H1 (cell line): Measurements from ENCODE around the gene CCK. TPM values are rescaled to one million over a fixed set of nuclear protein-coding genes. Genes with fewer than 3 reads are reported as not detected.

ENCODE experiments used
- CTCF ChIA-PET: fragments of 300-600 bp; sonication (Branson Sonifier 250); formaldehyde crosslinking; loops from one replicate; lab custom pipeline; 2021; ENCODE audit not compliant: partially characterized antibody; lab: Charles Lee
- POLR2A ChIA-PET: fragments of 300-600 bp; sonication (Branson Sonifier 250); formaldehyde crosslinking; loops from one replicate; lab custom pipeline; 2021; ENCODE audit warnings: inconsistent platforms; ENCODE audit not compliant: partially characterized antibody; lab: Charles Lee
- DNase-seq, 2 experiments: peaks; one replicate each; pipeline versions ENCODE4 v3.0.0 to v3.0.0-alpha.2; 2010 to 2022; ENCODE audit warnings: low spot score in 2 of 2, low read depth in 1 of 2, mixed read lengths in 1 of 2
- FAIRE-seq: peaks from 2 replicates; lab custom pipeline; 2011; peaks lifted over from hg19 to GRCh38; lab: Jason Lieb, UNC
- H2AFZ ChIP-seq: 2 replicates; pipeline ENCODE4 v1.8.1; 2012; ENCODE audit warnings: low read length, inconsistent platforms
- H2AK5ac ChIP-seq: 2 replicates; pipeline ENCODE4 v1.6.1; 2013; ENCODE audit warnings: low read depth, low read length
- H2BK120ac ChIP-seq: replicated peaks from 2 replicates; pipeline ENCODE3; 2013; ENCODE audit warnings: low read depth, low read length, inconsistent platforms
- H2BK12ac ChIP-seq: 2 replicates; pipeline ENCODE4 v1.6.1; 2013; ENCODE audit warnings: low read depth, low read length
- H2BK15ac ChIP-seq: 2 replicates; pipeline ENCODE4 v1.6.1; 2013; ENCODE audit warnings: low read length
- H2BK20ac ChIP-seq: 2 replicates; pipeline ENCODE4 v1.6.1; 2013; ENCODE audit warnings: low read length
- H2BK5ac ChIP-seq: 2 replicates; pipeline ENCODE4 v1.6.1; 2013; ENCODE audit warnings: low read depth, low read length
- H3K14ac ChIP-seq: 2 replicates; pipeline ENCODE4 v1.6.1; 2013; ENCODE audit warnings: inconsistent platforms; ENCODE audit not compliant: insufficient read length
- H3K18ac ChIP-seq: 2 replicates; pipeline ENCODE4 v1.6.1; 2013; ENCODE audit warnings: low read length; ENCODE audit errors: extremely low read depth
- H3K23ac ChIP-seq: 2 replicates; pipeline ENCODE4 v1.6.1; 2013; ENCODE audit warnings: inconsistent platforms; ENCODE audit not compliant: insufficient read length
- H3K23me2 ChIP-seq: 2 replicates; pipeline ENCODE4 v1.6.1; 2013; ENCODE audit warnings: low read depth, low read length
- H3K27ac ChIP-seq: 2 replicates; pipeline ENCODE4 v1.6.1; 2011; ENCODE audit warnings: low read depth, low read length, inconsistent platforms
- H3K27me3 ChIP-seq, 4 experiments: replicated peaks in 1 of 4; 1 replicate in 1 of 4; 2 replicates in 3 of 4; pipeline versions ENCODE4 v1.6.1 to v1.8.1; 2011 to 2013; ENCODE audit warnings: low read length in 3 of 4, mild to moderate bottlenecking in 3 of 4, inconsistent platforms in 2 of 4, mixed read lengths in 2 of 4, moderate library complexity in 1 of 4; ENCODE audit not compliant: control insufficient read depth in 3 of 4, insufficient read depth in 3 of 4; ENCODE audit errors: extremely low read depth in 1 of 4
- H3K36me3 ChIP-seq, 4 experiments: 2 replicates each; pipeline versions ENCODE4 v1.6.1 to v1.8.1; 2011 to 2013; ENCODE audit warnings: mild to moderate bottlenecking in 4 of 4, low read length in 3 of 4, moderate library complexity in 2 of 4, control low read depth in 1 of 4, inconsistent platforms in 1 of 4; ENCODE audit not compliant: insufficient read depth in 4 of 4, control insufficient read depth in 2 of 4
- H3K4ac ChIP-seq: replicated peaks from 2 replicates; pipeline ENCODE3; 2013; ENCODE audit warnings: low read length, low read depth, mixed read lengths, inconsistent platforms; ENCODE audit not compliant: insufficient read length
- H3K4me1 ChIP-seq, 4 experiments: replicated peaks in 1 of 4; 1 replicate in 1 of 4; 2 replicates in 3 of 4; pipeline versions ENCODE4 v1.6.1 to v1.8.1; 2011 to 2013; ENCODE audit warnings: low read length in 3 of 4, inconsistent platforms in 2 of 4, mixed read lengths in 1 of 4; ENCODE audit not compliant: insufficient read depth in 4 of 4, control insufficient read depth in 3 of 4
- H3K4me2 ChIP-seq, 2 experiments: 2 replicates each; pipeline versions ENCODE4 v1.6.1 to v1.8.1; 2011 to 2013; ENCODE audit warnings: low read depth in 2 of 2, low read length in 2 of 2, control low read depth in 1 of 2, inconsistent platforms in 1 of 2, mild to moderate bottlenecking in 1 of 2; ENCODE audit not compliant: insufficient read depth in 1 of 2
- H3K4me3 ChIP-seq, 4 experiments: fragments of 200-600, 300-600 bp in 1 of 4; sonication (generic), shearing (Covaris generic), sonication (Bioruptor Twin) in 1 of 4; 2 replicates each; pipeline versions ENCODE4 v1.5.1 to v1.8.1; 2011 to 2016; ENCODE audit warnings: low read length in 4 of 4, low read depth in 3 of 4, control low read depth in 2 of 4, inconsistent platforms in 2 of 4, mild to moderate bottlenecking in 2 of 4, mixed read lengths in 1 of 4, moderate library complexity in 1 of 4; ENCODE audit not compliant: insufficient read depth in 2 of 4; ENCODE audit errors: extremely low read depth in 1 of 4
- H3K56ac ChIP-seq: replicated peaks from 2 replicates; pipeline ENCODE3; 2013; ENCODE audit warnings: low read depth, mild to moderate bottlenecking, mixed read lengths, low read length, inconsistent platforms; ENCODE audit not compliant: insufficient read length
- H3K79me1 ChIP-seq: 2 replicates; pipeline ENCODE4 v1.6.1; 2013; ENCODE audit warnings: low read depth, low read length, control low read depth
- H3K79me2 ChIP-seq, 2 experiments: 2 replicates each; pipeline versions ENCODE4 v1.6.1 to v1.8.1; 2012 to 2013; ENCODE audit warnings: low read length in 2 of 2, mild to moderate bottlenecking in 2 of 2, inconsistent platforms in 1 of 2; ENCODE audit not compliant: insufficient read depth in 2 of 2, control insufficient read depth in 1 of 2
- H3K9ac ChIP-seq, 4 experiments: replicated peaks in 1 of 4; 1 replicate in 1 of 4; 2 replicates in 3 of 4; pipeline versions ENCODE4 v1.6.1 to v1.8.1; 2011 to 2013; ENCODE audit warnings: low read depth in 3 of 4, low read length in 3 of 4, control low read depth in 2 of 4, mild to moderate bottlenecking in 2 of 4, moderate library complexity in 2 of 4, inconsistent platforms in 1 of 4; ENCODE audit errors: extremely low read depth in 1 of 4
- H3K9me3 ChIP-seq, 2 experiments: 2 replicates each; pipeline versions ENCODE4 v1.6.1 to v1.8.1; 2012 to 2013; ENCODE audit warnings: mild to moderate bottlenecking in 2 of 2, moderate library complexity in 2 of 2, control low read depth in 1 of 2, inconsistent platforms in 1 of 2, low read depth in 1 of 2, low read length in 1 of 2, mixed read lengths in 1 of 2; ENCODE audit not compliant: insufficient read depth in 2 of 2
- H4K20me1 ChIP-seq, 2 experiments: replicated peaks in 1 of 2; 2 replicates each; pipeline versions ENCODE3 to v1.8.1; 2011 to 2013; ENCODE audit warnings: inconsistent platforms in 2 of 2, low read length in 2 of 2, mild to moderate bottlenecking in 1 of 2; ENCODE audit not compliant: insufficient read depth in 2 of 2, control insufficient read depth in 1 of 2
- H4K5ac ChIP-seq: 2 replicates; pipeline ENCODE4 v1.6.1; 2013; ENCODE audit warnings: low read length, low read depth, mixed read lengths, inconsistent platforms; ENCODE audit not compliant: insufficient read length
- H4K8ac ChIP-seq: 2 replicates; pipeline ENCODE4 v1.8.0; 2013; ENCODE audit warnings: mild to moderate bottlenecking, moderate library complexity, low read length, inconsistent platforms; ENCODE audit not compliant: insufficient read depth; ENCODE audit errors: extremely low read depth
- H4K91ac ChIP-seq: replicated peaks from 2 replicates; pipeline ENCODE3; 2013; ENCODE audit warnings: low read length, mixed read lengths, inconsistent platforms; ENCODE audit not compliant: insufficient read length
- HDAC6 ChIP-seq: IDR thresholded peaks from one replicate; pipeline ENCODE4 v1.7.1; 2012; ENCODE audit warnings: low read depth, mild to moderate bottlenecking, inconsistent platforms, low read length, moderate library complexity
- MAX ChIP-seq: IDR thresholded peaks from 2 replicates; pipeline ENCODE4 v1.6.1; 2012; ENCODE audit warnings: inconsistent platforms
- POLR2AphosphoS5 ChIP-seq: IDR thresholded peaks from 2 replicates; pipeline ENCODE4 v1.6.1; 2011; ENCODE audit warnings: low read depth, low read length
- WGBS, 2 experiments: shearing (Covaris generic) in 1 of 2; methylation state at CpG; one replicate each; pipeline versions ENCODE4 v1.1.6 to v1.1.7; 2013 to 2015; ENCODE audit warnings: low lambda C conversion rate in 2 of 2, mixed read lengths in 2 of 2, inconsistent platforms in 1 of 2, low coverage in 1 of 2, missing lambda C conversion rate in 1 of 2; ENCODE audit not compliant: insufficient replicate concordance in 2 of 2, insufficient coverage in 1 of 2, insufficient read length in 1 of 2; ENCODE audit errors: extremely low coverage in 1 of 2, missing lambda C conversion rate in 1 of 2; 5-methylcytosine and 5-hydroxymethylcytosine counted together
- polyA plus RNA-seq, 7 experiments: library from polyadenylated mRNA; depleted of rRNA in 3 of 7; stranded (reverse) in 5 of 7; unstranded in 2 of 7; fragments of >200 nt in 5 of 7; fragments of 200-250 nt in 2 of 7; gene quantifications; 1 replicate in 5 of 7; 2 replicates in 1 of 7; 4 replicates in 1 of 7; pipeline versions ENCODE4 v1.2.1 to v1.2.3, GENCODE V29; 2011 to 2013; ENCODE audit warnings: missing spikeins in 2 of 7, mixed read lengths in 2 of 7
- total RNA-seq: library from RNA; stranded (reverse); fragmentation: NEBNext Ultra II Directional; extraction: Animal tissue kit (Norgen Biotek cat#: 25700); gene quantifications from 2 replicates; pipeline ENCODE4 v1.2.1, GENCODE V29; 2021

CCK gene
- total and polyA plus RNA-seq, 2 of the 8 experiments (the other 6 are each of a cell fraction or from before 2014, with no cell fraction given), result 0.99 to 2.8 TPM

GRCh38 chr3:42216302-42216701, 49.7 kb downstream of the CCK start:
- no peaks in the 10 kb centered on the region for H3K23me2 ChIP-seq
- no peak for FAIRE-seq
- peaks cover 0 to 5% (median 2%) of the 10 kb centered on the region in 4 experiments; a peak in 2 of 7 replicates for H3K4me1 ChIP-seq
- H2BK12ac ChIP-seq, result no peak overlapping the region
- H3K23ac ChIP-seq, result no peak overlapping the region
- no peak overlapping the region for H3K9ac ChIP-seq
- H4K91ac ChIP-seq, result no peak overlapping the region
- H3K9me3 ChIP-seq, result no peaks in the 10 kb centered on the region
- peaks cover 0 to 4% of the 10 kb centered on the region in 2 experiments for H4K20me1 ChIP-seq
- no peaks in the 10 kb centered on the region for H3K79me2 ChIP-seq
- no peak overlapping the region for H3K4me2 ChIP-seq
- no peak for DNase-seq
- POLR2A ChIA-PET, result no interaction called here
- no peak overlapping the region for H3K18ac ChIP-seq
- H2BK20ac ChIP-seq, result no peak overlapping the region
- H2BK5ac ChIP-seq, result no peak overlapping the region
- WGBS, 2 experiments, result 93% methylated on average over 4 of the region's 4 CpGs; no CpG with 5 or more reads in 1 of the 2 experiments
- CTCF ChIA-PET, result no interaction called here
- no peak overlapping the region for H2BK15ac ChIP-seq
- no peaks in the 10 kb centered on the region; the same call in 1 of the 2 replicates for H3K79me1 ChIP-seq
- H2AK5ac ChIP-seq, result no peak overlapping the region
- no peak overlapping the region for H4K8ac ChIP-seq
- H3K4me3 ChIP-seq, result no peak overlapping the region
- no peak overlapping the region for H3K4ac ChIP-seq
- no peak for TF ChIP-seq POLR2AphosphoS5
- TF ChIP-seq HDAC6, result no peak
- no peak for TF ChIP-seq MAX
- H3K27me3 ChIP-seq, result no peaks in the 10 kb centered on the region
- H3K14ac ChIP-seq, result no peak overlapping the region
- no peak overlapping the region for H3K27ac ChIP-seq
- no peak overlapping the region for H4K5ac ChIP-seq
- H3K56ac ChIP-seq, result no peak overlapping the region
- H3K36me3 ChIP-seq, result peaks cover 0 to 5% (median 2%) of the 10 kb centered on the region in 4 experiments; a peak in 3 of 8 replicates
- no peak overlapping the region for H2BK120ac ChIP-seq
- no peak overlapping the region for H2AFZ ChIP-seq
